ENCODE data around the gene YIPF2. TPM values are rescaled to one million over a fixed set of nuclear protein-coding genes. Genes with fewer than 3 reads are reported as not detected.
"Not testable (repeated sequence)": the region's sequence is repeated elsewhere in the genome, so short reads cannot be mapped to it uniquely, and the experiment has no call there.

Gene YIPF2
- total RNA-seq, 1 donor from 2014 or later: 51.3 TPM

- Histone ChIP-seq H3K27me3 (no peaks in the 10 kb centered on the region), H3K4me1 (peaks cover 7% of the 10 kb centered on the region), H3K9me3 (no peaks in the 10 kb centered on the region), H3K27ac (no peak overlapping the region), H3K36me3 (no peaks in the 10 kb centered on the region), H3K4me3 (no peak overlapping the region)
- no peak for ATAC-seq
- intact Hi-C loops (cut with DNase I): no loop called here
- DNase-seq: no peak
- TF ChIP-seq CTCF (IDR thresholded peaks at IDR 0.05): no peak
Measured at GRCh38 chr19:10945264-10945663, 16.8 kb upstream of the YIPF2 start.

- H3K27me3 ChIP-seq; intact Hi-C loops (cut with DNase I); ATAC-seq; H3K9me3 ChIP-seq; H3K4me3 ChIP-seq; DNase-seq; H3K4me1 ChIP-seq; H3K27ac ChIP-seq; H3K36me3 ChIP-seq: not testable (repeated sequence)
Measured at GRCh38 chr19:10943412-10943811, 15.0 kb upstream of the YIPF2 start.

- H3K36me3 ChIP-seq; ATAC-seq; H3K9me3 ChIP-seq; H3K4me3 ChIP-seq; H3K27me3 ChIP-seq; DNase-seq; intact Hi-C loops (cut with DNase I): not testable (repeated sequence)
- peaks cover 10% of the 10 kb centered on the region for H3K4me1 ChIP-seq
- peak overlapping the region; percentile 6 for H3K27ac ChIP-seq
Measured at GRCh38 chr19:10941649-10942048, 13.2 kb upstream of the YIPF2 start.

- intact Hi-C loops (cut with DNase I): no loop called here
- ATAC-seq (peak; percentile 87), DNase-seq (no peak)
- Histone ChIP-seq H3K27me3 (no peaks in the 10 kb centered on the region), H3K4me1 (peaks cover 3% of the 10 kb centered on the region), H3K9me3 (no peaks in the 10 kb centered on the region), H3K4me3 (no peak overlapping the region), H3K36me3 (peaks cover 9% of the 10 kb centered on the region), H3K27ac (no peak overlapping the region)
- TF ChIP-seq CTCF (IDR thresholded peaks at IDR 0.05): peak; percentile 61
Measured at GRCh38 chr19:10936661-10937084, 8.2 kb upstream of the YIPF2 start.

- Histone ChIP-seq H3K36me3 (peaks cover 13% of the 10 kb centered on the region), H3K4me3 (no peak overlapping the region), H3K27ac (no peak overlapping the region), H3K4me1 (peaks cover 3% of the 10 kb centered on the region), H3K9me3 (no peaks in the 10 kb centered on the region), H3K27me3 (no peaks in the 10 kb centered on the region)
- DNase-seq (no peak), ATAC-seq (no peak)
- no peak for TF ChIP-seq CTCF (IDR thresholded peaks at IDR 0.05)
- intact Hi-C loops (cut with DNase I): no loop called here
Measured at GRCh38 chr19:10935371-10936059, 7.1 kb upstream of the YIPF2 start.

GRCh38 chr19:10929402-10929794, 959 bp upstream of the YIPF2 start:
- H3K36me3 ChIP-seq: peaks cover 22% of the 10 kb centered on the region
- ATAC-seq (no peak), DNase-seq (no peak)
- peak overlapping the region; percentile 98 for H3K4me3 ChIP-seq
- H3K27ac ChIP-seq: peak overlapping the region; percentile 89
- no peaks in the 10 kb centered on the region for H3K9me3 ChIP-seq
- intact Hi-C loops (cut with DNase I): no loop called here
- TF ChIP-seq CTCF (IDR thresholded peaks at IDR 0.05): no peak
- peaks cover 19% of the 10 kb centered on the region for H3K4me1 ChIP-seq
- no peaks in the 10 kb centered on the region for H3K27me3 ChIP-seq
